T47D (cell line): ENCODE measurements around the gene EXOC3.

Experiments
- DNase-seq, 2 experiments: peaks; one replicate each; pipeline versions ENCODE4 v3.0.0 to v3.0.0-alpha.2; 2011 to 2012; ENCODE audit warnings: low read depth in 1 of 2, low spot score in 1 of 2
- JUND ChIP-seq: IDR thresholded peaks from 2 replicates; pipeline ENCODE4 v1.6.1; 2012; ENCODE audit warnings: low read depth
- in situ Hi-C: cut with HindIII; loops from 2 replicates; pipeline ENCODE4 v1.10.0; 2016; ENCODE audit warnings: low sequenced_read_pairs, low pct_unique_long_range_greater_than_20kb

EXOC3 gene

GRCh38 chr5:451587-452458, 8.8 kb downstream of the EXOC3 start:
- in situ Hi-C loops, result no loop called here
- no peak for DNase-seq
- no peak for TF ChIP-seq JUND

GRCh38 chr5:452978-453710, 10.2 kb downstream of the EXOC3 start:
- DNase-seq, result no peak
- in situ Hi-C loops, result no loop called here
- TF ChIP-seq JUND, result no peak

- DNase-seq, result no peak
- no peak for TF ChIP-seq JUND
- in situ Hi-C loops, result no loop called here
Measured at GRCh38 chr5:453725-454481, 10.9 kb downstream of the EXOC3 start.

GRCh38 chr5:454936-455335, 12.0 kb downstream of the EXOC3 start:
- DNase-seq, result no peak
- no peak for TF ChIP-seq JUND
- in situ Hi-C loops, result no loop called here

- in situ Hi-C loops, result no loop called here
- DNase-seq, result no peak
Measured at GRCh38 chr5:455806-456205, 12.8 kb downstream of the EXOC3 start.

GRCh38 chr5:456351-457194, 13.6 kb downstream of the EXOC3 start:
- in situ Hi-C loops, result no loop called here
- DNase-seq, result no peak
- no peak for TF ChIP-seq JUND

More at GRCh38 chr5:455806-456205, 12.8 kb downstream of the EXOC3 start:
- TF ChIP-seq JUND, result no peak

- no peak for DNase-seq
- TF ChIP-seq JUND, result no peak
- in situ Hi-C loops, result no loop called here
Measured at GRCh38 chr5:457195-457961, 14.4 kb downstream of the EXOC3 start.

- no peak for DNase-seq
- in situ Hi-C loops, result no loop called here
Measured at GRCh38 chr5:458547-459353, 15.8 kb downstream of the EXOC3 start.

GRCh38 chr5:459562-460272, 16.7 kb downstream of the EXOC3 start:
- DNase-seq, result no peak
- in situ Hi-C loops, result no loop called here
- no peak for TF ChIP-seq JUND

More at GRCh38 chr5:458547-459353, 15.8 kb downstream of the EXOC3 start:
- TF ChIP-seq JUND, result no peak

- DNase-seq, result no peak
- no peak for TF ChIP-seq JUND
- in situ Hi-C loops, result no loop called here
Measured at GRCh38 chr5:460273-460625, 17.3 kb downstream of the EXOC3 start.
